Ovary (tissue), 9 donors: Measurements from ENCODE around the gene NKAIN4. TPM values are rescaled to one million over a fixed set of nuclear protein-coding genes. Genes with fewer than 3 reads are reported as not detected.
A peak's percentile ranks its signal among the peaks of the same experiment; 100 is the strongest.

Experiments used
- DNase-seq, 5 donors: peaks; one replicate each; pipeline ENCODE4 v3.0.0-alpha.2; 2019 to 2020
- H3K27ac ChIP-seq, 2 donors: fragments of 200-600 bp; one replicate each; pipeline versions ENCODE4 v1.5.1 to v1.8.0; 2019 to 2022
- H3K27me3 ChIP-seq: fragments of 200-600 bp; one replicate; pipeline ENCODE4 v1.8.0; 2022
- H3K36me3 ChIP-seq: fragments of 200-600 bp; sonication (generic); one replicate; pipeline ENCODE4 v1.5.1; 2019
- H3K4me1 ChIP-seq: one replicate; pipeline ENCODE4 v1.8.1; 2013; ENCODE audit warnings: mild to moderate bottlenecking, moderate library complexity; ENCODE audit not compliant: insufficient read depth
- H3K4me3 ChIP-seq: fragments of 200-600 bp; sonication (generic); one replicate; pipeline ENCODE4 v1.5.1; 2017
- H3K9me3 ChIP-seq, 2 donors: fragments of 200-600 bp in 1 of 2; sonication (generic) in 1 of 2; one replicate each; pipeline versions ENCODE4 v1.5.1 to v1.8.1; 2013 to 2019; ENCODE audit warnings: mild to moderate bottlenecking in 1 of 2, moderate library complexity in 1 of 2
- EP300 ChIP-seq: sonication (generic); formaldehyde crosslinking; IDR thresholded peaks from one replicate; pipeline ENCODE4 v1.6.1; 2017; ENCODE audit warnings: antibody characterized with exemption
- POLR2A ChIP-seq: fragments of 450-650 bp; IDR thresholded peaks from one replicate; pipeline ENCODE4 v1.6.1; 2017; ENCODE audit warnings: antibody characterized with exemption, mild to moderate bottlenecking, moderate library complexity
- WGBS, 3 donors: extraction: QIAGEN DNeasy Blood & Tissue Kit in 1 of 3; methylation state at CpG; one replicate each; pipeline versions ENCODE4 v1.1.5 to v1.1.7; 2013 to 2017; 5-methylcytosine and 5-hydroxymethylcytosine counted together
- intact Hi-C, 4 donors: fragments of 100-400 bp; cut with DNase I; formaldehyde crosslinking; loops; one replicate each; pipeline versions ENCODE4 v1.11.0 to v1.15.1; 2022 to 2023
- polyA plus RNA-seq, 2 donors: library from polyadenylated mRNA; stranded (reverse); fragments of 200-250 nt in 1 of 2; fragments of 350-450 nt in 1 of 2; fragmentation: Illumina TruSeq in 1 of 2; extraction: RNeasy Lipid Tissue Mini Kit (QIAGEN cat#74804) in 1 of 2; gene quantifications; one replicate each; pipeline ENCODE4 v1.2.3, GENCODE V29; 2013 to 2014
- total RNA-seq, 7 donors: library from RNA; depleted of rRNA in 2 of 7; stranded (reverse); fragments of >200 nt in 2 of 7; fragmentation: NEBNext Ultra II Directional in 3 of 7; extraction: Animal tissue kit (Norgen Biotek cat#: 25700) in 3 of 7; gene quantifications; one replicate each; pipeline versions ENCODE4 v1.1.0 to v1.2.4, GENCODE V29; 2016 to 2023
- TF ChIP-seq, protein P1 (sequence below), 3 donors: fragments of 450-650 bp in 2 of 3; fragments of 200-600 bp in 1 of 3; IDR thresholded peaks; one replicate each; pipeline versions ENCODE4 v1.5.1 to v1.8.0; 2016 to 2022; ENCODE audit warnings: antibody characterized with exemption in 3 of 3, mild to moderate bottlenecking in 1 of 3
- donor health status: DM: no; HTN: no; CAD: no; lungs with moderate emphysema.
- donor health status: DM: no; HTN: no; CAD: no.
- donor health status: Bipolar disorder and iron deficiency.
- donor health status: DM: yes; HTN: yes; CAD: no.
- donor health status: DM: no; HTN: no; CAD: no.
- donor health status: DM: yes; HTN: yes; CAD: no.

The NKAIN4 gene
- total and polyA plus RNA-seq, 9 donors = 0.18 to 0.24 TPM; not detected in 7

DNA sequence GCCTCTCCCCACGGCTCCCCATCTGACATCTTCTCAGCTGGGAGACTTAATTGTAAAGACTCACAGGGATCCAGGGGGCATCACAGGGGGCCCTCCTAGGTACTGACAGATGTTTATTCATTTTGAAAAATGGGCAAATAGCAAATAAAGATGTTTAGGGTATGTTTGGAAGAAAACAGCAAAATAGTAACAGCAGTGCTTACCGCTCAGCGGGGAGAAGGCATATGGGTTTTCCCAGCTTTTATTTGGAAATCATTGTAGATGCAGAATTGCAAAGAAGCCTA lies 21.3 kb downstream of the NKAIN4 start:
- 53 to 64% (median 61%) methylated on average over 3 of the region's 3 CpGs for WGBS, 3 donors
- no peak overlapping the region for H3K27ac ChIP-seq
- H3K36me3 ChIP-seq = no peaks in the 10 kb centered on the region
- no peak for DNase-seq
- H3K4me1 ChIP-seq = no peaks in the 10 kb centered on the region
- H3K4me3 ChIP-seq = no peak overlapping the region
- H3K27me3 ChIP-seq = no peaks in the 10 kb centered on the region
- intact Hi-C loops = loop anchor here in 2 of 4 donors (5.0 to 10.0 kb wide), 2 partner anchors 176 to 178 kb away; no protein-coding TSS in a partner anchor
- no peaks in the 10 kb centered on the region for H3K9me3 ChIP-seq
- TF ChIP-seq, protein P1, sequence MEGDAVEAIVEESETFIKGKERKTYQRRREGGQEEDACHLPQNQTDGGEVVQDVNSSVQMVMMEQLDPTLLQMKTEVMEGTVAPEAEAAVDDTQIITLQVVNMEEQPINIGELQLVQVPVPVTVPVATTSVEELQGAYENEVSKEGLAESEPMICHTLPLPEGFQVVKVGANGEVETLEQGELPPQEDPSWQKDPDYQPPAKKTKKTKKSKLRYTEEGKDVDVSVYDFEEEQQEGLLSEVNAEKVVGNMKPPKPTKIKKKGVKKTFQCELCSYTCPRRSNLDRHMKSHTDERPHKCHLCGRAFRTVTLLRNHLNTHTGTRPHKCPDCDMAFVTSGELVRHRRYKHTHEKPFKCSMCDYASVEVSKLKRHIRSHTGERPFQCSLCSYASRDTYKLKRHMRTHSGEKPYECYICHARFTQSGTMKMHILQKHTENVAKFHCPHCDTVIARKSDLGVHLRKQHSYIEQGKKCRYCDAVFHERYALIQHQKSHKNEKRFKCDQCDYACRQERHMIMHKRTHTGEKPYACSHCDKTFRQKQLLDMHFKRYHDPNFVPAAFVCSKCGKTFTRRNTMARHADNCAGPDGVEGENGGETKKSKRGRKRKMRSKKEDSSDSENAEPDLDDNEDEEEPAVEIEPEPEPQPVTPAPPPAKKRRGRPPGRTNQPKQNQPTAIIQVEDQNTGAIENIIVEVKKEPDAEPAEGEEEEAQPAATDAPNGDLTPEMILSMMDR (IDR thresholded peaks at IDR 0.05) = no peak
- TF ChIP-seq POLR2A (no peak), EP300 (no peak)

DNA sequence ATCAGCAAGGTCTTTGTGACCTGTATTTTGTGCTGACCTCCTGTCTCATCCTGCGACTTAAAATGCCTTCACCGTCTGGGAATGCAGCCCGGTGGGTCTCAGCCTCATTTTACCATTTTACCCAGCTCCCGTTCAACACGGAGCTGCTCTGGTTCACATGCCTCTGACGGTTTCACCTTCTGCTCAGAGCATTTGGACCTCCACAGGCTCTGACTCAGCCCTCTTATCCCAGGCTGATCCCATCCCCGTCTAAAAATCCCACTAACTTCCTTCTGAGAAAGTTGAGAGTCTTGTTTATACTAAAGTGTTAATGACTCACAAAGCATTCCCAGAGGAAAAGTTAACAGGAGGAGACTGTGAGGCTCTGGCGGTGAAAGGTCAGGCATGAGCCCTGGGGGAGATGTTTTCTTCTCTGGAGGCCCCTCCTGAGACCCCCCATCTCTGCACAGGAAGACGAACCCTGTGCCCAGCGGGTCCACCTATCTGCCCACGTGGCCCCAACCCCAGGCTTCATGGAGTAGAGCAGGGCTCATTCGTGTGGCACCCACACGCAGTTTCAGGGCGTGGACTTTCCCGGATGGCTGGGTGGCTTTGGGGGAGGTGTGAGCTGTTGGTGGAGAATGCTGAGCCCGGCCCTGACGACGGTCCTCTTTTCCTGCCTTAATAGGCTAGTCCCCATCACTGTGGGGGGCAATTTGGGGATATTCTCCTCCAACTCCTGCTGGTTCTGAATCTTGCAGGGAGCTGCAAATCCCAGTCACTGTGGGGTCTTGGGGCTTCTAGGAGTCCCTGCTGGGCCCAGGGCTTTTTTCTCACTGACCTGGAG lies 21.8 kb downstream of the NKAIN4 start:
- H3K4me3 ChIP-seq = no peak overlapping the region
- no peaks in the 10 kb centered on the region for H3K4me1 ChIP-seq
- H3K27me3 ChIP-seq = no peaks in the 10 kb centered on the region
- intact Hi-C loops = loop anchor here in 2 of 4 donors (5.0 to 10.0 kb wide), 2 partner anchors 175 to 178 kb away; no protein-coding TSS in a partner anchor
- TF ChIP-seq, protein P1 (IDR thresholded peaks at IDR 0.05) = no peak
- TF ChIP-seq EP300 (no peak), POLR2A (no peak)
- DNase-seq = no peak
- no peaks in the 10 kb centered on the region for H3K9me3 ChIP-seq
- H3K36me3 ChIP-seq = no peaks in the 10 kb centered on the region
- WGBS, 3 donors = 23 to 43% (median 28%) methylated on average over 18 of the region's 18 CpGs
- H3K27ac ChIP-seq = no peak overlapping the region

DNA sequence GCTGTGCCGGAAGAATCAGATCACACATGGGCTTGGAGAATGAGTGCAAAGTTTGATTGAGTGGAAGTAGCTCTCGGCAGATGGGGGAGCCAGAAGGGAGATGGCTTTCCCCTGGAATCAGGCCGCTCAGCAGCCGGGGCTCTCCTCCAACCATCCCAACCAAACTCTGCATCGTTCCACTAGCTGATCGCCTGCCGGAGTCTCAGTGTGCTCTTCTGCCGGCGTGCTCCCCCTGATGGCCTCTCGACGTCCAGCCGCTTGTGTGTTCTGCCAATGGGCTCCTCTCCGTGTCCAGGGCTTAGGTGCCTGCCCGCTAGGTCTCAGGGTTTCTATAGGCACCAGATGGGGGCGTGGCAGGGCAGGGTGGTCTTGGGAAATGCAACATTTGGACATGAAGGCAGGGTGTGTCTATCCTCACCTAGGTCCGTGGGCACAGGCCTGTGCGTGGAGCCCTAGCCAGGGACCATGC lies 23.4 kb downstream of the NKAIN4 start:
- H3K27ac ChIP-seq = no peak overlapping the region
- TF ChIP-seq, protein P1 (IDR thresholded peaks at IDR 0.05) = peak in 1 of 3 donors; percentile 29
- TF ChIP-seq POLR2A (no peak), EP300 (no peak)
- WGBS, 3 donors = 11 to 17% (median 12%) methylated on average over 17 of the region's 17 CpGs
- DNase-seq = peak; percentile 39 to 77 (median 46)
- no peaks in the 10 kb centered on the region for H3K27me3 ChIP-seq
- intact Hi-C loops = loop anchor here in 2 of 4 donors (5.0 to 10.0 kb wide), 2 partner anchors 174 to 176 kb away; no protein-coding TSS in a partner anchor
- no peak overlapping the region for H3K4me3 ChIP-seq
- H3K4me1 ChIP-seq = no peaks in the 10 kb centered on the region
- H3K9me3 ChIP-seq = no peaks in the 10 kb centered on the region
- H3K36me3 ChIP-seq = no peaks in the 10 kb centered on the region

DNA sequence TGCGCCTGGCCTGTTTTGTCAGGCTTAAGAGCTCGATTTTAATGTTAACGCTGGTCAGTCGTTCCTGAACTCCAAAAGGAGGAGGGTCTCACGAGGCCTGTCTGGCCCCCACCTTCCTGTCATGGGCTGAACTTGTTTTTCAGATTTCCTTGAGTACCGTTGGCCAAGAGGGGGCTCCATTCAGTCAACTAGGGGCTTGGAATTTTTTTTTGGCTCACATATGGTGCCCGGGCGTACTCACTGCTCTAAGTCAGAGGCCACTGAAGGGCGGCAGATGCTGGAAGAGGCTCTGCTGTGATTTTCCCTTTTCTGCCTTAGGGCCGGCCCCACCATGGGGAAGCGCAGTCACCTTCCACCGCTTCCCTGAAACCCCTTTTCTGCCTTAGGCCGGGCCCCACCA lies 25.5 kb downstream of the NKAIN4 start:
- TF ChIP-seq POLR2A = no peak
- no peak for TF ChIP-seq EP300
- TF ChIP-seq, protein P1 (IDR thresholded peaks at IDR 0.05) = no peak
- DNase-seq = no peak
- Histone ChIP-seq H3K4me1 (no peaks in the 10 kb centered on the region), H3K4me3 (no peak overlapping the region), H3K9me3 (no peaks in the 10 kb centered on the region), H3K36me3 (no peaks in the 10 kb centered on the region), H3K27ac (no peak overlapping the region), H3K27me3 (no peaks in the 10 kb centered on the region)
- intact Hi-C loops = no loop called here
- WGBS, 3 donors = 59 to 65% (median 62%) methylated on average over 13 of the region's 13 CpGs
